ENCODE data around the gene CD8B. TPM values are rescaled to one million over a fixed set of nuclear protein-coding genes. Genes with fewer than 3 reads are reported as not detected.
"Not testable (repeated sequence)": the region's sequence is repeated elsewhere in the genome, so short reads cannot be mapped to it uniquely, and the experiment has no call there.

The CD8B gene
- 1 to 10 TPM; 1.7 to 2.1 TPM for total RNA-seq

DNA sequence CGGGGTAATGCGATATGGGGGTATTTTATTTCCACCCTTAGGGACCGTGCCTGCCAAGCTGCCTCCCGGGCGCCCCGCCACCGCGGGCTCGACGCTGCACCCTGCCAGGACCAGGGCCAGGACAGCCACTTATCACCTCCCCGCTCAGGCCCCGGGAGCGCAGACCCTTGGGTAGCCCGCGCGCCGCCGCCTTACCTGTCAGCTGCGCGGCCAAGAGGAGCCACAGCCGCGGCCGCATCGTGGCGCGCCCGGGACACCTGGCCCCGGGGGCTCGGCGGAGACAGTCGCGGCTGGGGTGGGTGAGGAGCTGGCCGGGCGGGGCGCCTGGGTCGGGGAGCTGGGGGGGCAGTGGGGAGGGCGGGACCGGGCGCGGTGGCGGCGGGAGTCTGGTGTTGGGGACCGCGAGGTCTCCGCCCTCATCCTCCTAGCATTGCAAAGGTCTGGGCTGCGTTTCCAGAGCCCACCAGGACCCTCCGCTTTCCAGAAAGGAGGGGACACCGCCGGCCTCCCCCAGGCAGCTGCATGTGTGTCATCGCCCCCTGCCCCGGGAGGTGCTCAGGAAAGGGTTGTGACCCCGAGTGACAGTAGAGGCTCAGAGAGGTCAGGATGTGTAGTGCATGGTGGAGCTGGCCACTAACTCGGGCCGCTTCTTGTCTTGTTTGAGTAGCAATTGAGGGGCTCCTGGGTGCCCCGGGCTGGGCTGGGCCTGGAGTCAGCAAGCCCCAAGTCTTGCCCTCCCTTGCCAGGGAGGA, at the start of gene CD8B:
CD8B (minus strand) TSS at position 259 of the 752 bp plus-strand sequence; CDS start at position 238, 21 bp downstream.
- H3K27ac Mint-ChIP-seq, DNase-seq: not testable (repeated sequence)

DNA sequence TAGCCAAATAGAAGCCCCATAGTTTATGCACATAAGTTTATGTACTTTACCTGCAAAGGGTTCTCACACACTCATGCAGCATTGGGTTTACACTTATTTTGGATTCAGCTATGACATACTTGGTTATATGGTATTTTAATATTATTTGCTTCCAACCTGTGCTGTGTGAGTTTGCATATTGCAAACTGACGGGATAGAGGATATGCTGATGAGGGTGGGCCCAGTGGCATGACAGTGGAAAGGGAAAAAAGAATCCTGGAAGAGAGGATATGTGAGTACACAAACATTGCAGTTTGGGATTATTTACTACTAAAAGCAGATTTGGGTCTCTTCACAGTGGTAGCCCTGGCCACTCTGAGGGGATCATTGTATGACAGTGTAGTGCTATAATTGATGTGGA, 44.2 kb upstream of the CD8B start:
- CTCF ChIA-PET; H3K4me3 Mint-ChIP-seq; H3K9me3 Mint-ChIP-seq; POLR2A ChIA-PET; H3K27ac Mint-ChIP-seq; H3K27me3 Mint-ChIP-seq; DNase-seq; H3K4me1 Mint-ChIP-seq; H3K36me3 Mint-ChIP-seq (ENCODE audit: low read depth): not testable (repeated sequence)

More for the DNA sequence above, at the start of gene CD8B:
- POLR2A ChIA-PET; H3K9me3 Mint-ChIP-seq; H3K4me1 Mint-ChIP-seq; H3K4me3 Mint-ChIP-seq; H3K36me3 Mint-ChIP-seq (ENCODE audit: low read depth); CTCF ChIA-PET: not testable (repeated sequence)
- peaks cover 15% of the 10 kb centered on the region for H3K27me3 Mint-ChIP-seq

DNA sequence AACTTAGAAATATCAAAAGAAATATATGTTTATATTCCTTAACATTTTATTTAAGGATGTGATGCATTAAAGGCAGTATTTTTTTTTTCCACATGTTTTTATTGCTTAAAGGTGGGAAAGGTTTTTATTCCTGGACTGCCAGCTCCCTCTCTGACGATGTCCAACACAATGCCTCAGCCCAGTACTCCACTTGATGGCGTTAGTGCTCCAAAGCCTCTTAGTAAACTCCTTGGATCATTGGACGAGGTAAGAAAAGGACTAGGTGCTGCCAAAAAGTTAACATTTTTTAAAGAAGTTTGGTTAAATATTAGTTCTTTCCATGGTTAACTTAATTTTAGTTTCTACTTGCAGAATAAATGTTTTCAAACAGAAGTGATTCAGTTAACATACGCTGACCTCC, 39.0 kb upstream of the CD8B start:
- H3K27ac Mint-ChIP-seq; DNase-seq; H3K4me1 Mint-ChIP-seq; CTCF ChIA-PET; H3K9me3 Mint-ChIP-seq; POLR2A ChIA-PET; H3K4me3 Mint-ChIP-seq; H3K27me3 Mint-ChIP-seq; H3K36me3 Mint-ChIP-seq (ENCODE audit: low read depth): not testable (repeated sequence)

DNA sequence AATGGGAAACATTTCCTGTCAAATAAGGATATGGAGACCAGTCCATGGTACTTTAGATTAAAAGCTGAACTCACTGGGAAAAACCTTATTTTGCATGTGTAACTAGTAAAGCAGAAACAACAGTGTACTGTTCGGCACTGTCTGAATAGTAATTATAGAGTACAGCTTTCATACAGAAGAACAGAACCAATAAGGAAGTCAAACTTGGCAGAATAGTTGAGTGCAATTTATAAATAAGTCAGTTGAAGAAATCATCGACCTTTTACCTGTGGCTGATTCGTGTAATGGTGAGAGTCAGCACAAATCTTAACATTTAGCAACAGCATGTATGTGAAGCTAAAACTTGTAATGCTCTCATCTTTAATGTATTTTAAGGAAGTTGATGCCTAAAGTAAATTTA, 24.3 kb upstream of the CD8B start:
- CTCF ChIA-PET; H3K27ac Mint-ChIP-seq; H3K4me1 Mint-ChIP-seq; H3K9me3 Mint-ChIP-seq; H3K4me3 Mint-ChIP-seq; DNase-seq; H3K36me3 Mint-ChIP-seq (ENCODE audit: low read depth); POLR2A ChIA-PET: not testable (repeated sequence)
- peaks cover 14% of the 10 kb centered on the region for H3K27me3 Mint-ChIP-seq

GRCh38 chr2:86882865-86883264, 21.2 kb upstream of the CD8B start:
- CTCF ChIA-PET, H3K27ac Mint-ChIP-seq: not testable (repeated sequence)

GRCh38 chr2:86882118-86882665, 20.5 kb upstream of the CD8B start:
- POLR2A ChIA-PET; CTCF ChIA-PET; H3K4me1 Mint-ChIP-seq; DNase-seq; H3K9me3 Mint-ChIP-seq; H3K4me3 Mint-ChIP-seq; H3K27ac Mint-ChIP-seq; H3K36me3 Mint-ChIP-seq (ENCODE audit: low read depth): not testable (repeated sequence)
- H3K27me3 Mint-ChIP-seq = peaks cover 28% of the 10 kb centered on the region

More at GRCh38 chr2:86882865-86883264, 21.2 kb upstream of the CD8B start:
- H3K27me3 Mint-ChIP-seq = peaks cover 22% of the 10 kb centered on the region
- H3K36me3 Mint-ChIP-seq (ENCODE audit: low read depth); POLR2A ChIA-PET; DNase-seq; H3K4me3 Mint-ChIP-seq; H3K4me1 Mint-ChIP-seq; H3K9me3 Mint-ChIP-seq: not testable (repeated sequence)

GRCh38 chr2:86878986-86879385, 17.3 kb upstream of the CD8B start:
- H3K4me1 Mint-ChIP-seq; H3K27ac Mint-ChIP-seq; H3K9me3 Mint-ChIP-seq; H3K4me3 Mint-ChIP-seq; POLR2A ChIA-PET; H3K36me3 Mint-ChIP-seq (ENCODE audit: low read depth); DNase-seq; CTCF ChIA-PET: not testable (repeated sequence)
- H3K27me3 Mint-ChIP-seq = peaks cover 39% of the 10 kb centered on the region

DNA sequence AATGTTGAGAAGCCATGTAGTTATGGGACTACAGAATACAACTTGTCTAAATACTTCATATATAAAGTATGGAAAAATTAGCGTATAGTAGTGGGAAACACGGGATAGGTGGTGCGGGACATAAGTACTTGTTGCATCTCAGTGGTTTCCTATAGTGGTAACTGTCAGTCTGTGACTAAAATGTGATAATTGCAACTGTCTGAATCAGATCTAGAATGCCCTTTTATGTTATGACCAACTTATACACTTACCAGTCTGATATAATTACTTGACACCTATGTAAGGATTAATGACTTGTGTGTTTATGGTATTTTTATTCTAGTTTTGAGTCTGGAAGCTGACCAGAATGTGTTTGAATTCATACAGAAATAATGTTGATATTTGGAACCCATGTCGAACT, 9.3 kb upstream of the CD8B start:
- H3K27ac Mint-ChIP-seq; H3K4me3 Mint-ChIP-seq; POLR2A ChIA-PET; H3K27me3 Mint-ChIP-seq; H3K36me3 Mint-ChIP-seq (ENCODE audit: low read depth); DNase-seq; CTCF ChIA-PET; H3K4me1 Mint-ChIP-seq; H3K9me3 Mint-ChIP-seq: not testable (repeated sequence)

DNA sequence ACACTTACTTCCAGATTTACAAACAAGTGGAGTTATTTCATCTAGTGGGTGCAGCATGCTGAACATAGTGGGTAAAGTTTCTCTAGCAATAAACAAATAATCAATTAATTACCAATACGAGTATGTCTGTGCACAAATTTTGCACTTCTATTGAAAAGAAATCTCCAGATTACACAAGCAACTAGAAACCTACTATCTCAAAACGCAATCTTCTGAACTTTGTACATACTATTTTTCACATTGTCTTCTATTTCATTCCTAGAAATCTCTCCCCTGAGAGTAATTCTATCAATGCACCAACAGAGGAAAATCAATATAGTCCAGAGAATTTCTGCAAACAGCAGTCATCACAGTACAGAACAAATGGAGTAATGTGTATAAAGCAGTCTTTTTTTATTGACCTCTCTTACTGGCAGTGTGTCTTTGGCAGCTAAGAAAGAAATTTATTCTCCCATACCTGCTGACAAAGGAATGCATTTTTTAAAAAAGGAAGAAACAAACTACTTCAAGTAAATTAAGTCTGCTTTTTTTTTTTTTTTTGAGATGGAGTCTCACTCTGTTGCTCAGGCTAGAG, 7.3 kb upstream of the CD8B start:
- H3K4me3 Mint-ChIP-seq; H3K27me3 Mint-ChIP-seq; POLR2A ChIA-PET; DNase-seq; H3K9me3 Mint-ChIP-seq; CTCF ChIA-PET; H3K36me3 Mint-ChIP-seq (ENCODE audit: low read depth); H3K4me1 Mint-ChIP-seq; H3K27ac Mint-ChIP-seq: not testable (repeated sequence)

- peaks cover 15% of the 10 kb centered on the region for H3K27me3 Mint-ChIP-seq
- CTCF ChIA-PET; H3K4me1 Mint-ChIP-seq; DNase-seq; H3K36me3 Mint-ChIP-seq (ENCODE audit: low read depth); H3K9me3 Mint-ChIP-seq; H3K27ac Mint-ChIP-seq; H3K4me3 Mint-ChIP-seq; POLR2A ChIA-PET: not testable (repeated sequence)
Measured at GRCh38 chr2:86862380-86862703, 656 bp upstream of the CD8B start.

GRCh38 chr2:86861175-86861574, 511 bp downstream of the CD8B start:
- CTCF ChIA-PET; H3K4me3 Mint-ChIP-seq; H3K36me3 Mint-ChIP-seq (ENCODE audit: low read depth): not testable (repeated sequence)

GRCh38 chr2:86860573-86860972, 1.1 kb downstream of the CD8B start:
- H3K36me3 Mint-ChIP-seq (ENCODE audit: low read depth); H3K27ac Mint-ChIP-seq; CTCF ChIA-PET; H3K4me1 Mint-ChIP-seq; DNase-seq; H3K9me3 Mint-ChIP-seq; H3K4me3 Mint-ChIP-seq; POLR2A ChIA-PET: not testable (repeated sequence)
- peaks cover 18% of the 10 kb centered on the region for H3K27me3 Mint-ChIP-seq

More at GRCh38 chr2:86861175-86861574, 511 bp downstream of the CD8B start:
- POLR2A ChIA-PET, H3K9me3 Mint-ChIP-seq, H3K4me1 Mint-ChIP-seq, H3K27ac Mint-ChIP-seq, DNase-seq: not testable (repeated sequence)
- peaks cover 15% of the 10 kb centered on the region for H3K27me3 Mint-ChIP-seq

- H3K27ac Mint-ChIP-seq; H3K4me1 Mint-ChIP-seq; H3K36me3 Mint-ChIP-seq (ENCODE audit: low read depth); H3K4me3 Mint-ChIP-seq; CTCF ChIA-PET; H3K9me3 Mint-ChIP-seq; POLR2A ChIA-PET; DNase-seq: not testable (repeated sequence)
- H3K27me3 Mint-ChIP-seq = peaks cover 12% of the 10 kb centered on the region
Measured at GRCh38 chr2:86857688-86858087, 4.0 kb downstream of the CD8B start.

- not testable (repeated sequence) for H3K27ac Mint-ChIP-seq
Measured at GRCh38 chr2:86856498-86856897, 5.2 kb downstream of the CD8B start.

More at GRCh38 chr2:86856498-86856897, 5.2 kb downstream of the CD8B start:
- DNase-seq; H3K4me1 Mint-ChIP-seq; POLR2A ChIA-PET; H3K4me3 Mint-ChIP-seq; CTCF ChIA-PET; H3K36me3 Mint-ChIP-seq (ENCODE audit: low read depth); H3K9me3 Mint-ChIP-seq: not testable (repeated sequence)
- H3K27me3 Mint-ChIP-seq = peaks cover 11% of the 10 kb centered on the region

All from activated CD4-positive, alpha-beta memory T cell treated with anti-CD3 and anti-CD28 coated beads, Interleukin-2, amount 10 ng/mL, durations not matched to agents 7 days and 5 days (primary cell).